HCT116 (cell line): ENCODE results near the gene TCF15. TPM values are rescaled to one million over a fixed set of nuclear protein-coding genes. Genes with fewer than 3 reads are reported as not detected.

Experiments
- ATAC-seq: fragments of 200-7000 bp; cut with Tn5 transposase; 2 replicates; pipeline ENCODE4 v1.9.1; 2020; ENCODE audit warnings: mild to moderate bottlenecking, moderate library complexity
- BruUV-seq: library from RNA; stranded (reverse); fragments of 400-500 nt; replicated peaks from 2 replicates; lab custom pipeline; 2021; lab: Mats Ljungman, UMichigan
- CTCF ChIA-PET: fragments of 300-600 bp; sonication (Branson Sonifier 250); formaldehyde crosslinking; loops from one replicate; lab custom pipeline; 2021; ENCODE audit warnings: antibody characterized with exemption; lab: Charles Lee
- POLR2A ChIA-PET: fragments of 300-600, 350-600 bp; sonication (Branson Sonifier 250); formaldehyde crosslinking; loops from one replicate; lab custom pipeline; 2021; ENCODE audit warnings: antibody characterized with exemption; lab: Charles Lee
- RAD21 ChIA-PET, 2 experiments: fragments of 300-600 bp; sonication (Branson Sonifier 250); formaldehyde crosslinking; loops; one replicate each; lab custom pipeline; 2023; ENCODE audit warnings: low total read pairs in 2 of 2; ENCODE audit not compliant: uncharacterized antibody in 2 of 2, unreplicated experiment in 2 of 2, low non-redundant PET in 1 of 2; lab: Charles Lee
- DNase-seq: peaks from one replicate; pipeline ENCODE4 v3.0.0-alpha.2; 2010; ENCODE audit warnings: low read depth, low spot score
- H2AFZ ChIP-seq: fragments of 200-600 bp; shearing (Covaris generic), sonication (generic); 2 replicates; pipeline ENCODE4 v1.6.1; 2017; ENCODE audit warnings: low read depth, mixed run types, mixed read lengths, antibody characterized with exemption, low read length; ENCODE audit not compliant: poor library complexity, severe bottlenecking
- H3K27ac ChIP-seq: 2 replicates; pipeline ENCODE4 v1.5.1; 2012; ENCODE audit warnings: low read depth, low read length
- H3K27me3 ChIP-seq: fragments of 200-600 bp; sonication (generic); 2 replicates; pipeline ENCODE4 v1.6.1; 2016; ENCODE audit warnings: mixed run types, low read length, mixed read lengths; ENCODE audit not compliant: insufficient read depth
- H3K36me3 ChIP-seq, 2 experiments: fragments of 200-500 bp in 1 of 2; fragments of 200-600 bp in 1 of 2; sonication (Bioruptor generic) in 1 of 2; sonication (generic) in 1 of 2; 2 replicates each; pipeline versions ENCODE4 v1.5.1 to v1.6.1; 2014 to 2016; ENCODE audit warnings: low read length in 2 of 2, inconsistent platforms in 1 of 2, mixed read lengths in 1 of 2, mixed run types in 1 of 2; ENCODE audit not compliant: insufficient read depth in 2 of 2, control insufficient read depth in 1 of 2
- H3K4me1 ChIP-seq, 2 experiments: fragments of 200-600 bp in 1 of 2; sonication (generic) in 1 of 2; 2 replicates each; pipeline versions ENCODE4 v1.5.1 to v1.6.1; 2012 to 2017; ENCODE audit warnings: low read length in 2 of 2, inconsistent platforms in 1 of 2, mild to moderate bottlenecking in 1 of 2, mixed read lengths in 1 of 2, mixed run types in 1 of 2, moderate library complexity in 1 of 2; ENCODE audit not compliant: insufficient read depth in 2 of 2, control insufficient read depth in 1 of 2
- H3K4me2 ChIP-seq: fragments of 200-600 bp; sonication (generic); 2 replicates; pipeline ENCODE4 v1.6.1; 2017; ENCODE audit warnings: mixed run types, low read length, mixed read lengths
- H3K4me3 ChIP-seq, 2 experiments: fragments of 200-600 bp in 1 of 2; sonication (generic) in 1 of 2; replicated peaks in 1 of 2; 2 replicates each; pipeline ENCODE4 v1.5.1; 2011 to 2016; ENCODE audit warnings: low read length in 2 of 2, control low read depth in 1 of 2, low read depth in 1 of 2, mild to moderate bottlenecking in 1 of 2, mixed read lengths in 1 of 2, mixed run types in 1 of 2
- H3K79me2 ChIP-seq: fragments of 200-600 bp; sonication (generic); 2 replicates; pipeline ENCODE4 v1.6.1; 2017; ENCODE audit warnings: mild to moderate bottlenecking, mixed run types, low read length, moderate library complexity, mixed read lengths; ENCODE audit not compliant: insufficient read depth
- H3K9ac ChIP-seq: fragments of 200-600 bp; sonication (generic); 2 replicates; pipeline ENCODE4 v1.6.1; 2016; ENCODE audit warnings: low read length, mixed read lengths
- H3K9me2 ChIP-seq: fragments of 200-600 bp; sonication (generic), shearing (Covaris generic); 2 replicates; pipeline ENCODE4 v1.6.1; 2017; ENCODE audit warnings: mixed run types, mild to moderate bottlenecking, moderate library complexity; ENCODE audit not compliant: insufficient read depth
- H3K9me3 ChIP-seq, 2 experiments: fragments of 200-500 bp in 1 of 2; fragments of 200-600 bp in 1 of 2; sonication (Bioruptor generic) in 1 of 2; sonication (generic) in 1 of 2; 2 replicates each; pipeline ENCODE4 v1.6.1; 2014 to 2017; ENCODE audit warnings: low read length in 2 of 2, mixed read lengths in 2 of 2, inconsistent platforms in 1 of 2, low read depth in 1 of 2, mild to moderate bottlenecking in 1 of 2, mixed run types in 1 of 2, moderate library complexity in 1 of 2; ENCODE audit not compliant: control insufficient read depth in 1 of 2, insufficient read depth in 1 of 2
- H4K20me1 ChIP-seq: fragments of 200-600 bp; sonication (generic), shearing (Covaris generic); 2 replicates; pipeline ENCODE4 v1.6.1; 2017; ENCODE audit warnings: mixed run types, mild to moderate bottlenecking, moderate library complexity; ENCODE audit not compliant: insufficient read depth
- CBX3 ChIP-seq: IDR thresholded peaks from 2 replicates; pipeline ENCODE4 v1.6.1; 2012; ENCODE audit warnings: low read depth
- CEBPB ChIP-seq: IDR thresholded peaks from 2 replicates; pipeline ENCODE4 v1.6.1; 2012; ENCODE audit warnings: low read depth
- EGR1 ChIP-seq: IDR thresholded peaks from 2 replicates; pipeline ENCODE4 v1.6.1; 2012; ENCODE audit warnings: low read depth
- EZH2 ChIP-seq: fragments of 200-600 bp; sonication (generic); IDR thresholded peaks from 2 replicates; pipeline ENCODE4 v1.6.1; 2017; ENCODE audit warnings: antibody characterized with exemption, mixed run types
- EZH2phosphoT487 ChIP-seq: fragments of 200-600 bp; IDR thresholded peaks from 2 replicates; pipeline ENCODE4 v1.6.1; 2018; ENCODE audit warnings: antibody characterized with exemption, borderline replicate concordance
- FOSL1 ChIP-seq: IDR thresholded peaks from 2 replicates; pipeline ENCODE4 v1.6.1; 2012; ENCODE audit warnings: low read depth
- JUND ChIP-seq: IDR thresholded peaks from 2 replicates; pipeline ENCODE4 v1.6.1; 2012
- POLR2A ChIP-seq: IDR thresholded peaks from 2 replicates; pipeline ENCODE4 v1.7.0; 2011; ENCODE audit warnings: borderline replicate concordance; ENCODE audit not compliant: insufficient read depth, insufficient read length; ENCODE audit errors: extremely low read depth
- RAD21 ChIP-seq: IDR thresholded peaks from 2 replicates; pipeline ENCODE4 v1.6.1; 2012; ENCODE audit warnings: low read depth, mild to moderate bottlenecking
- SIN3A ChIP-seq: IDR thresholded peaks from 2 replicates; pipeline ENCODE4 v1.6.1; 2012; ENCODE audit warnings: low read depth
- SP1 ChIP-seq: IDR thresholded peaks from 2 replicates; pipeline ENCODE4 v1.6.1; 2012; ENCODE audit warnings: low read depth
- SRF ChIP-seq: IDR thresholded peaks from 2 replicates; pipeline ENCODE4 v1.6.1; 2012; ENCODE audit warnings: low read depth
- TCF7L2 ChIP-seq: IDR thresholded peaks from 2 replicates; pipeline ENCODE4 v1.7.0; 2011; ENCODE audit warnings: borderline replicate concordance, inconsistent platforms; ENCODE audit not compliant: insufficient read depth, insufficient read length; ENCODE audit errors: extremely low read depth
- ZFX ChIP-seq: fragments of 450-650 bp; IDR thresholded peaks from 2 replicates; pipeline ENCODE4 v1.6.1; 2017
- ZNF274 ChIP-seq: fragments of 200-500 bp; sonication (Bioruptor generic); IDR thresholded peaks from 2 replicates; pipeline ENCODE4 v1.6.1; 2014; ENCODE audit warnings: mild to moderate bottlenecking, low read depth, low read length, inconsistent platforms
- intact Hi-C: fragments of 100-400 bp; cut with micrococcal nuclease; formaldehyde crosslinking; loops from 2 replicates; pipeline ENCODE4 v1.10.0; 2022
- total RNA-seq: library from RNA; stranded (reverse); gene quantifications from one replicate; pipeline ENCODE4 v1.2.1, GENCODE V29; 2021; ENCODE audit not compliant: unreplicated experiment
- TF ChIP-seq, protein P1 (sequence below): IDR thresholded peaks from 2 replicates; pipeline ENCODE4 v1.6.1; 2012; ENCODE audit warnings: low read depth
- TF ChIP-seq, protein P2 (sequence below): IDR thresholded peaks from 2 replicates; pipeline ENCODE4 v1.6.1; 2012
- TF ChIP-seq, protein P3 (sequence below): IDR thresholded peaks from 2 replicates; pipeline ENCODE4 v1.6.1; 2011; ENCODE audit warnings: mild to moderate bottlenecking, low read length, moderate library complexity; ENCODE audit not compliant: insufficient replicate concordance; ENCODE audit errors: extremely low read depth
- TF ChIP-seq, protein P4 (sequence below), 3 experiments: fragments of 200-600 bp in 1 of 3; sonication (generic) in 1 of 3; IDR thresholded peaks in 2 of 3; conservative IDR thresholded peaks in 1 of 3; 2 replicates each; pipeline ENCODE4 v1.5.1; 2012 to 2017; ENCODE audit warnings: low read depth in 2 of 3, low read length in 2 of 3, antibody characterized with exemption in 1 of 3, borderline replicate concordance in 1 of 3, control low read depth in 1 of 3, mild to moderate bottlenecking in 1 of 3, mixed read lengths in 1 of 3, mixed run types in 1 of 3, moderate library complexity in 1 of 3; ENCODE audit not compliant: insufficient read depth in 1 of 3

TCF15 gene
- total RNA-seq, 1 experiment from 2014 or later, result not detected

DNA sequence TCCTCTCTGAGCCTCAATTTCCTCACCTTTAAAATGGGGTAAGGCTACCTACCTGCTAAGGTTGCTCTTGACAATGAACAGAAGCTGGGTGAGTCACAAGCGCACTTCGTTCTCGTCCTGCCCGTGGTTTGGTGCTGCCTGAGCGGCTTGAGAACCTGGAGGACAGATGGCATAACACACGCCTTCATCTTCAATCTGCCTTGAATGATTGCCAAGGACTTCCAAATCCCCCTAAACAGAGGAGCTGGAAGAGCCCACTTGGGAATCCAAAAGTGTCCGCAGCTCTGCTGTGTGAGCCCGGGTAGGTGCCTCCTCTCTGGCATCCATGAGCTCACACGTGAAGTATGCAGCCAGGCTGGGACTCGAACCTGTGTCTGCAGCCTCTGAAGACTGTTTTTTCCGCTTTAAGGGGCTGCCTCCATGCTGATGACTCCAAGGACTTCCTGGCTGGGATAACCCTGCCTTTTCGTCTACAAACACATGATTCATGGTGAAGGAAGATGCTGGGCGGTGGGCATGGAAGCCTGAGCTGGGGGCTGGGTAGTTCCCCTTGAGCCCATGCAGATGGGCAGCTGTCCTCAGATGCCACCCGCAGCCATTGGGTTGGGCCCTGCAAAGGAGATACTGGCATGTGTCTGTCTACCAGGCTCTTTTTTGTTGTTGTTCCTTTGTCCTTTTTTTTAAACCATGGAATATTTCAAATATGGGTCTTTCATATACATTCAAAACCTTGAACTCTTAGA lies 41.3 kb downstream of the TCF15 start:
- CTCF ChIA-PET, result interaction anchor here (1.1 to 1.4 kb wide), 2 partner anchors 77 to 79 kb away, joined by 3 to 4 read pairs; no protein-coding TSS in a partner anchor
- H3K4me3 ChIP-seq, result no peak overlapping the region
- no peaks in the 10 kb centered on the region for H3K36me3 ChIP-seq
- H3K4me1 ChIP-seq, result peaks cover 8 to 28% of the 10 kb centered on the region in 2 experiments
- TF ChIP-seq, protein P1, sequence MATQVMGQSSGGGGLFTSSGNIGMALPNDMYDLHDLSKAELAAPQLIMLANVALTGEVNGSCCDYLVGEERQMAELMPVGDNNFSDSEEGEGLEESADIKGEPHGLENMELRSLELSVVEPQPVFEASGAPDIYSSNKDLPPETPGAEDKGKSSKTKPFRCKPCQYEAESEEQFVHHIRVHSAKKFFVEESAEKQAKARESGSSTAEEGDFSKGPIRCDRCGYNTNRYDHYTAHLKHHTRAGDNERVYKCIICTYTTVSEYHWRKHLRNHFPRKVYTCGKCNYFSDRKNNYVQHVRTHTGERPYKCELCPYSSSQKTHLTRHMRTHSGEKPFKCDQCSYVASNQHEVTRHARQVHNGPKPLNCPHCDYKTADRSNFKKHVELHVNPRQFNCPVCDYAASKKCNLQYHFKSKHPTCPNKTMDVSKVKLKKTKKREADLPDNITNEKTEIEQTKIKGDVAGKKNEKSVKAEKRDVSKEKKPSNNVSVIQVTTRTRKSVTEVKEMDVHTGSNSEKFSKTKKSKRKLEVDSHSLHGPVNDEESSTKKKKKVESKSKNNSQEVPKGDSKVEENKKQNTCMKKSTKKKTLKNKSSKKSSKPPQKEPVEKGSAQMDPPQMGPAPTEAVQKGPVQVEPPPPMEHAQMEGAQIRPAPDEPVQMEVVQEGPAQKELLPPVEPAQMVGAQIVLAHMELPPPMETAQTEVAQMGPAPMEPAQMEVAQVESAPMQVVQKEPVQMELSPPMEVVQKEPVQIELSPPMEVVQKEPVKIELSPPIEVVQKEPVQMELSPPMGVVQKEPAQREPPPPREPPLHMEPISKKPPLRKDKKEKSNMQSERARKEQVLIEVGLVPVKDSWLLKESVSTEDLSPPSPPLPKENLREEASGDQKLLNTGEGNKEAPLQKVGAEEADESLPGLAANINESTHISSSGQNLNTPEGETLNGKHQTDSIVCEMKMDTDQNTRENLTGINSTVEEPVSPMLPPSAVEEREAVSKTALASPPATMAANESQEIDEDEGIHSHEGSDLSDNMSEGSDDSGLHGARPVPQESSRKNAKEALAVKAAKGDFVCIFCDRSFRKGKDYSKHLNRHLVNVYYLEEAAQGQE, result no peak
- TF ChIP-seq CBX3 (no peak), POLR2A (no peak), SIN3A (no peak), EZH2phosphoT487 (no peak), TCF7L2 (no peak), CEBPB (no peak), SRF (no peak), SP1 (no peak), FOSL1 (no peak), ZFX (no peak), ZNF274 (no peak), JUND (no peak), EGR1 (no peak), EZH2 (no peak), RAD21 (no peak)
- TF ChIP-seq, protein P2, sequence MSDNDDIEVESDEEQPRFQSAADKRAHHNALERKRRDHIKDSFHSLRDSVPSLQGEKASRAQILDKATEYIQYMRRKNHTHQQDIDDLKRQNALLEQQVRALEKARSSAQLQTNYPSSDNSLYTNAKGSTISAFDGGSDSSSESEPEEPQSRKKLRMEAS, result no peak
- TF ChIP-seq, protein P3, sequence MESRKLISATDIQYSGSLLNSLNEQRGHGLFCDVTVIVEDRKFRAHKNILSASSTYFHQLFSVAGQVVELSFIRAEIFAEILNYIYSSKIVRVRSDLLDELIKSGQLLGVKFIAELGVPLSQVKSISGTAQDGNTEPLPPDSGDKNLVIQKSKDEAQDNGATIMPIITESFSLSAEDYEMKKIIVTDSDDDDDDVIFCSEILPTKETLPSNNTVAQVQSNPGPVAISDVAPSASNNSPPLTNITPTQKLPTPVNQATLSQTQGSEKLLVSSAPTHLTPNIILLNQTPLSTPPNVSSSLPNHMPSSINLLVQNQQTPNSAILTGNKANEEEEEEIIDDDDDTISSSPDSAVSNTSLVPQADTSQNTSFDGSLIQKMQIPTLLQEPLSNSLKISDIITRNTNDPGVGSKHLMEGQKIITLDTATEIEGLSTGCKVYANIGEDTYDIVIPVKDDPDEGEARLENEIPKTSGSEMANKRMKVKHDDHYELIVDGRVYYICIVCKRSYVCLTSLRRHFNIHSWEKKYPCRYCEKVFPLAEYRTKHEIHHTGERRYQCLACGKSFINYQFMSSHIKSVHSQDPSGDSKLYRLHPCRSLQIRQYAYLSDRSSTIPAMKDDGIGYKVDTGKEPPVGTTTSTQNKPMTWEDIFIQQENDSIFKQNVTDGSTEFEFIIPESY, result no peak
- TF ChIP-seq, protein P4, sequence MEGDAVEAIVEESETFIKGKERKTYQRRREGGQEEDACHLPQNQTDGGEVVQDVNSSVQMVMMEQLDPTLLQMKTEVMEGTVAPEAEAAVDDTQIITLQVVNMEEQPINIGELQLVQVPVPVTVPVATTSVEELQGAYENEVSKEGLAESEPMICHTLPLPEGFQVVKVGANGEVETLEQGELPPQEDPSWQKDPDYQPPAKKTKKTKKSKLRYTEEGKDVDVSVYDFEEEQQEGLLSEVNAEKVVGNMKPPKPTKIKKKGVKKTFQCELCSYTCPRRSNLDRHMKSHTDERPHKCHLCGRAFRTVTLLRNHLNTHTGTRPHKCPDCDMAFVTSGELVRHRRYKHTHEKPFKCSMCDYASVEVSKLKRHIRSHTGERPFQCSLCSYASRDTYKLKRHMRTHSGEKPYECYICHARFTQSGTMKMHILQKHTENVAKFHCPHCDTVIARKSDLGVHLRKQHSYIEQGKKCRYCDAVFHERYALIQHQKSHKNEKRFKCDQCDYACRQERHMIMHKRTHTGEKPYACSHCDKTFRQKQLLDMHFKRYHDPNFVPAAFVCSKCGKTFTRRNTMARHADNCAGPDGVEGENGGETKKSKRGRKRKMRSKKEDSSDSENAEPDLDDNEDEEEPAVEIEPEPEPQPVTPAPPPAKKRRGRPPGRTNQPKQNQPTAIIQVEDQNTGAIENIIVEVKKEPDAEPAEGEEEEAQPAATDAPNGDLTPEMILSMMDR (IDR thresholded peaks at IDR 0.05 in 2 of 3, conservative IDR thresholded peaks at IDR 0.05 in 1 of 3; ENCODE audit: borderline replicate concordance in 1 of 3, insufficient read depth in 1 of 3, low read depth in 2 of 3, low read length in 2 of 3), result no peak
- TF ChIP-seq, all 23 proteins: peak for 0
- Histone ChIP-seq H3K79me2 (no peaks in the 10 kb centered on the region), H3K9ac (no peak overlapping the region), H3K27me3 (no peaks in the 10 kb centered on the region), H3K9me2 (no peaks in the 10 kb centered on the region), H4K20me1 (no peaks in the 10 kb centered on the region), H3K4me2 (peak overlapping the region; percentile 28; the same call in 1 of the 2 replicates), H3K27ac (no peak overlapping the region), H2AFZ (no peak overlapping the region), H3K9me3 (no peaks in the 10 kb centered on the region)
- no TSS peak for BruUV-seq
- ATAC-seq, result peak; percentile 37; the same call in 1 of the 2 replicates
- intact Hi-C loops, result loop anchor here (10.0 kb wide), 2 partner anchors 196 to 386 kb away; partner anchors contain the start of gene SLC52A3
- ChIA-PET RAD21 (no interaction called here), POLR2A (interaction anchor here (0.6 kb wide), 1 partner anchor 148 kb away, joined by 3 read pairs; no protein-coding TSS in a partner anchor)
- DNase-seq, result no peak
